Neuronal stem cell (in vitro differentiated cells): ENCODE results near the gene EBF4.

Source experiments
- DNase-seq: peaks from one replicate; pipeline ENCODE4 v3.0.0-alpha.2; 2013; ENCODE audit warnings: low spot score
- H2AFZ ChIP-seq: one replicate; pipeline ENCODE4 v1.6.1; 2013; ENCODE audit warnings: mild to moderate bottlenecking, low read length, inconsistent platforms
- H2AK5ac ChIP-seq: 2 replicates; pipeline ENCODE4 v1.6.1; 2013; ENCODE audit warnings: low read depth, mild to moderate bottlenecking, inconsistent platforms, low read length, moderate library complexity, mixed read lengths
- H2BK120ac ChIP-seq: 2 replicates; pipeline ENCODE4 v1.6.1; 2013; ENCODE audit warnings: low read depth, mild to moderate bottlenecking, inconsistent platforms, low read length, moderate library complexity, mixed read lengths
- H2BK12ac ChIP-seq: one replicate; pipeline ENCODE4 v1.6.1; 2013; ENCODE audit warnings: low read length, inconsistent platforms
- H2BK15ac ChIP-seq: 2 replicates; pipeline ENCODE4 v1.6.1; 2013; ENCODE audit warnings: mild to moderate bottlenecking, low read length, inconsistent platforms, mixed read lengths
- H2BK5ac ChIP-seq: one replicate; pipeline ENCODE4 v1.6.1; 2013; ENCODE audit warnings: inconsistent platforms, mild to moderate bottlenecking, low read length, moderate library complexity
- H3K14ac ChIP-seq: one replicate; pipeline ENCODE4 v1.6.1; 2013; ENCODE audit warnings: low read length, inconsistent platforms
- H3K18ac ChIP-seq: 2 replicates; pipeline ENCODE4 v1.6.1; 2013; ENCODE audit warnings: low read length, inconsistent platforms
- H3K23ac ChIP-seq: 2 replicates; pipeline ENCODE4 v1.6.1; 2013; ENCODE audit warnings: low read depth, mild to moderate bottlenecking, mixed read lengths, low read length, inconsistent platforms; ENCODE audit not compliant: poor library complexity
- H3K27ac ChIP-seq: replicated peaks from 3 replicates; pipeline ENCODE4 v1.5.1; 2013; ENCODE audit warnings: low read length, inconsistent platforms
- H3K27me3 ChIP-seq, 3 experiments: 2 replicates each; pipeline ENCODE4 v1.6.1; 2013; ENCODE audit warnings: low read length in 3 of 3, mild to moderate bottlenecking in 2 of 3, inconsistent platforms in 1 of 3, low read depth in 1 of 3, mixed read lengths in 1 of 3, moderate library complexity in 1 of 3; ENCODE audit not compliant: control insufficient read depth in 3 of 3, insufficient read depth in 3 of 3
- H3K36me3 ChIP-seq, 2 donors: replicated peaks in 1 of 2; 2 replicates each; pipeline ENCODE4 v1.6.1; 2013; ENCODE audit warnings: low read length in 2 of 2; ENCODE audit not compliant: control insufficient read depth in 2 of 2, insufficient read depth in 2 of 2
- H3K4ac ChIP-seq: 2 replicates; pipeline ENCODE4 v1.6.1; 2013; ENCODE audit warnings: inconsistent platforms, mild to moderate bottlenecking, low read length, moderate library complexity
- H3K4me1 ChIP-seq, 2 donors: 1 replicate in 1 of 2; 2 replicates in 1 of 2; pipeline ENCODE4 v1.6.1; 2013; ENCODE audit warnings: low read length in 2 of 2, low read depth in 1 of 2; ENCODE audit not compliant: control insufficient read depth in 2 of 2, insufficient read depth in 1 of 2
- H3K4me2 ChIP-seq: one replicate; pipeline ENCODE4 v1.6.1; 2013; ENCODE audit warnings: mild to moderate bottlenecking, low read length, inconsistent platforms; ENCODE audit not compliant: insufficient read depth, poor library complexity, severe bottlenecking
- H3K4me3 ChIP-seq, 2 donors: 2 replicates each; pipeline ENCODE4 v1.5.1; 2013; ENCODE audit warnings: low read length in 2 of 2, mild to moderate bottlenecking in 2 of 2, inconsistent platforms in 1 of 2, moderate library complexity in 1 of 2
- H3K79me1 ChIP-seq: one replicate; pipeline ENCODE4 v1.6.1; 2013; ENCODE audit warnings: low read depth, mild to moderate bottlenecking, inconsistent platforms, low read length, moderate library complexity
- H3K9ac ChIP-seq: one replicate; pipeline ENCODE4 v1.6.1; 2013; ENCODE audit warnings: mild to moderate bottlenecking, low read depth, low read length, inconsistent platforms; ENCODE audit not compliant: poor library complexity
- H3K9me3 ChIP-seq, 2 donors: replicated peaks in 1 of 2; 2 replicates each; pipeline versions ENCODE3 to v1.6.1; 2013; ENCODE audit warnings: low read length in 2 of 2, mild to moderate bottlenecking in 2 of 2, inconsistent platforms in 1 of 2, low read depth in 1 of 2, mixed read lengths in 1 of 2, moderate library complexity in 1 of 2; ENCODE audit not compliant: control insufficient read depth in 2 of 2, insufficient read depth in 1 of 2
- H4K8ac ChIP-seq: one replicate; pipeline ENCODE4 v1.6.1; 2013; ENCODE audit warnings: low read depth, mild to moderate bottlenecking, inconsistent platforms, low read length, moderate library complexity
- H4K91ac ChIP-seq: one replicate; pipeline ENCODE4 v1.6.1; 2013; ENCODE audit warnings: low read length, low read depth, mild to moderate bottlenecking, inconsistent platforms; ENCODE audit not compliant: poor library complexity
- WGBS, 2 donors: extraction: QIAGEN DNeasy Blood & Tissue Kit; methylation state at CpG; one replicate each; pipeline ENCODE4 v1.1.7; 2013; ENCODE audit warnings: missing lambda C conversion rate in 2 of 2, mixed read lengths in 1 of 2; ENCODE audit not compliant: insufficient read length in 2 of 2, insufficient replicate concordance in 1 of 2; ENCODE audit errors: extremely low coverage in 2 of 2; 5-methylcytosine and 5-hydroxymethylcytosine counted together

The EBF4 gene

GRCh38 chr20:2691663-2692035 is 931 bp upstream of the EBF4 start:
- WGBS, 2 donors: no CpG with 5 or more reads among the region's 10 CpGs
- Histone ChIP-seq H3K4me1 (peaks cover 20 to 23% of the 10 kb centered on the region in 2 donors), H3K36me3 (no peaks in the 10 kb centered on the region), H3K9me3 (no peaks in the 10 kb centered on the region), H3K18ac (peak overlapping the region; percentile 85), H2BK120ac (no peak overlapping the region), H3K4me2 (no peak overlapping the region), H3K4ac (no peak overlapping the region), H2BK5ac (no peak overlapping the region), H2BK15ac (no peak overlapping the region), H3K79me1 (peaks cover 3% of the 10 kb centered on the region), H2AK5ac (peak overlapping the region; percentile 96), H3K14ac (peak overlapping the region; percentile 94), H4K8ac (no peak overlapping the region), H3K9ac (no peak overlapping the region), H3K23ac (peak overlapping the region; percentile 85), H3K27me3 (peaks cover 30 to 79% (median 47%) of the 10 kb centered on the region in 3 experiments), H2BK12ac (no peak overlapping the region), H3K27ac (no peak overlapping the region), H4K91ac (no peak overlapping the region), H2AFZ (peak overlapping the region; percentile 96), H3K4me3 (peak overlapping the region in 1 of 2 donors; percentile 56)
- DNase-seq: no peak

DNA sequence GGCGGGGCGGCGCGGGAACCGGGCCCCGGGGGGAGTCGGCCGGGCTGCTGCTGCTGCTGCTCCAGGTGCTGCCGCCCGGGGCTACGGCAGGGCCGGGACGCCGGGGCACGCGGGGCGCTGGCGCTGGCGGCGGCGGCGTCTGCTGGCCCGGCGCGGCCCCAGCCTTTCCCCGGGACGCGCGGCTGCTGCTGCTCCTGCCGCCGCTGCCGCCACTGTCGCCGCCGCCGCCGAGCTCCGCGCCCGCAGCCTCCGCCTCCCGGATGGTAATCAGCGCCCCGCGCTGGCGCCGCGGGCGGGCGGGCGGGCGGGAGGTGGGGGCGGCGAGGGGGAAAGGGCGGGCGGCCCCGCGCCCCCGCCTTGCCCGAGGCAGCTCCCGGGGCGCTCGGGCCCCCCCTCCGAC is 306 bp downstream of the EBF4 start:
- Histone ChIP-seq H3K79me1 (peaks cover 3% of the 10 kb centered on the region), H3K14ac (no peak overlapping the region), H3K36me3 (no peaks in the 10 kb centered on the region), H2BK15ac (no peak overlapping the region), H3K27me3 (peaks cover 30 to 80% (median 47%) of the 10 kb centered on the region in 3 experiments), H2BK120ac (no peak overlapping the region), H2AFZ (peak overlapping the region; percentile 77), H2BK5ac (no peak overlapping the region), H3K9ac (no peak overlapping the region), H3K4me3 (peak overlapping the region; percentile 56 to 74), H3K4me2 (peak overlapping the region; percentile 45), H3K18ac (no peak overlapping the region), H3K23ac (no peak overlapping the region), H2BK12ac (no peak overlapping the region), H3K9me3 (no peaks in the 10 kb centered on the region), H2AK5ac (no peak overlapping the region), H4K8ac (no peak overlapping the region), H3K4ac (no peak overlapping the region), H3K27ac (no peak overlapping the region), H4K91ac (no peak overlapping the region), H3K4me1 (peaks cover 22 to 25% of the 10 kb centered on the region in 2 donors)
- DNase-seq: no peak
- WGBS, 2 donors: no CpG with 5 or more reads among the region's 64 CpGs

DNA sequence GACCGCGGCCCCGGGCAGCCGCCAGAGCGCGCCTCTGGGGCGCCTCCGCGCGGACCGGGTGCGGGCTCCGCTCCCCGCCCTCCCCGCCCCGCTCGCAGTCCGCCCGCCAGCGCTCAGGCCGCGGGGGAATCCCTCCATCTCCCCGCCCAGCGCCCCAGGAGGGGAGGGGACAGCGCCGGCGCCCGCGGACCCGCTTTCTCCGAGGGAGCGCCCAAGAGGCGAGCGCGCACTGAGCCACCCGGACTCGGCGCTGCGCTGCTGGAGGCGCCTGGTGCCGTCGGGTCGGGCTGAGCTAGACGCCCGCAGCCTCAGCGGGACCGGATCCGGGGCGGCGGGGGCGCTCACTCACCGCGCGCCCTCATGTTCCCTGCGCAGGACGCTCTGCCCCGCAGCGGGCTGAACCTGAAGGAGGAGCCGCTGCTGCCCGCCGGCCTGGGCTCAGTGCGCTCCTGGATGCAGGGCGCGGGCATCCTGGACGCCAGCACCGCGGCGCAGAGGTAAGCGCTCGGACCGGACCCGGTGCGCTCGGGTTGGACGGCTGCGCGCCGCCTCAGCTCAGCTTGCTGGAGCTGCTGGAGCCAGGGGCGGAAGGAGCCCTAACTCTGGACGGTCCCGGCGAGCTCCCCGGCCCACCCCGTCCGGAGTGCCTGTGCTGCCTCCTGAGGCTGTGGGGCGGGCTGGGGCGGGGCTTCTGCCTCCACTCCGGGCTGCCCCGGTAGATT is 867 bp downstream of the EBF4 start:
- H3K4ac ChIP-seq: no peak overlapping the region
- peak overlapping the region; percentile 60 for H3K9ac ChIP-seq
- H2AK5ac ChIP-seq: peak overlapping the region; percentile 94
- H3K4me2 ChIP-seq: peak overlapping the region; percentile 54
- no peak overlapping the region for H2BK15ac ChIP-seq
- no peak overlapping the region for H3K27ac ChIP-seq
- H3K14ac ChIP-seq: peak overlapping the region; percentile 56
- no peak overlapping the region for H2BK5ac ChIP-seq
- peak overlapping the region; percentile 77 for H2AFZ ChIP-seq
- peak overlapping the region; percentile 73 for H3K23ac ChIP-seq
- DNase-seq: no peak
- WGBS, 2 donors: no CpG with 5 or more reads among the region's 89 CpGs
- H4K8ac ChIP-seq: no peak overlapping the region
- H4K91ac ChIP-seq: no peak overlapping the region
- H2BK12ac ChIP-seq: no peak overlapping the region
- H2BK120ac ChIP-seq: no peak overlapping the region
- no peaks in the 10 kb centered on the region for H3K36me3 ChIP-seq
- peak overlapping the region; percentile 80 for H3K18ac ChIP-seq
- H3K4me1 ChIP-seq: peaks cover 18 to 25% of the 10 kb centered on the region in 2 donors
- H3K79me1 ChIP-seq: peaks cover 3% of the 10 kb centered on the region
- H3K27me3 ChIP-seq: peaks cover 30 to 76% (median 47%) of the 10 kb centered on the region in 3 experiments
- peak overlapping the region; percentile 56 to 73 for H3K4me3 ChIP-seq
- H3K9me3 ChIP-seq: no peaks in the 10 kb centered on the region

DNA sequence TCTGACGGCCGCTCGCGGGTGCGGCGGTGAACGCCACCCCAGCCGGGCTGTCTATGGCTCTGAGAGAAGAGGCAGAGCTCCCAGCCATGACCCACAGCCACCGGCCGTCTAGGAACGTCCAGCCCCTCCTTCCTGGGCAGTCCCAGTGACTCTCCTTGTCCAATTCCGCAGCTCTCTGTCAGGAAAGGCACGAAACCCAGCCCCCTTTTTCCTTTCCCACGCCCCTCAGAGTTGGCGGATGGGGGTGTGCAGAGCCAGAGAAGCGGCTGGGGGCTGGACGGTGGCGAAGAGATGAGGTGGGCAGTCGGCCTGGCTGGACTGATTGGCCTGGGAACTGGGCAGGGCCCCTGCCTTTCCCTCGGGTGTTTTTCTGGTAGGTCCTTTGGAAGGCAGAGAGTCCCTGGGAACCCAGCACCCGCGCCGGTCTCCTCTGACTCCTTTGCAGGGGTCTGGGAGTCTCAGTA is 1.5 kb downstream of the EBF4 start:
- peaks cover 30 to 72% (median 47%) of the 10 kb centered on the region in 3 experiments for H3K27me3 ChIP-seq
- no peak overlapping the region for H2BK15ac ChIP-seq
- no peak overlapping the region for H2BK120ac ChIP-seq
- no peak overlapping the region for H2BK12ac ChIP-seq
- peak overlapping the region in 1 of 2 donors; percentile 46 for H3K4me3 ChIP-seq
- H2BK5ac ChIP-seq: no peak overlapping the region
- H3K23ac ChIP-seq: peak overlapping the region; percentile 73
- H3K4me2 ChIP-seq: peak overlapping the region; percentile 32
- H4K91ac ChIP-seq: no peak overlapping the region
- no CpG with 5 or more reads among the region's 23 CpGs for WGBS, 2 donors
- no peak overlapping the region for H4K8ac ChIP-seq
- H3K36me3 ChIP-seq: no peaks in the 10 kb centered on the region
- peak overlapping the region; percentile 94 for H2AK5ac ChIP-seq
- no peak overlapping the region for H3K9ac ChIP-seq
- H3K18ac ChIP-seq: peak overlapping the region; percentile 74
- no peak overlapping the region for H3K4ac ChIP-seq
- H3K4me1 ChIP-seq: peaks cover 16 to 25% of the 10 kb centered on the region in 2 donors
- no peak overlapping the region for H3K27ac ChIP-seq
- H3K79me1 ChIP-seq: peaks cover 3% of the 10 kb centered on the region
- H2AFZ ChIP-seq: peak overlapping the region; percentile 77
- no peak for DNase-seq
- no peaks in the 10 kb centered on the region for H3K9me3 ChIP-seq
- no peak overlapping the region for H3K14ac ChIP-seq
